Measurements from ENCODE around the gene MICB.
"Not testable (repeated sequence)": the region's sequence is repeated elsewhere in the genome, so short reads cannot be mapped to it uniquely, and the experiment has no call there.

MICB gene

DNA sequence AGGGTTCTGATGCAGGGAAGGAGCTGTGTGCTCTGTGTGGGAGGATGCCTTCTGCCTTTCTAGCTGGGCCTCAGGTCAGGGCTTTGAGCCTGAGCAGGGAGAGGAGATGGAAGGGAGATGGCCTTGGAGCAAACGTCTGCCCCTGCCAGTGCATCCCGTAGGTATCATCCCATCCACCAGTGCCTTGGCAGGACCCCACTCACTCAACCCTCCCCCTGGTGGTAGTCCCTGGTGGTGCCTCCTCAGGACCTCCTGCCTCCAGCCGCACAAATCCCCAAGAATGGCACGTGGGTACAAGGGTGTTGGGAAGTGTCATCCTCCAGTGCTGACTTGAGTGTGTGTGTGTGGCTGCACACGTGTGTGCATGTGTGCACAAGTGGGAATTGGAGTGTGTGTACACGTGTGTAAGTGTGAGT is 23.1 kb upstream of the MICB start:
- peak in 1 of 2 experiments; percentile 36 for DNase-seq

GRCh38 chr6:31476515-31477139 is 21.3 kb upstream of the MICB start:
- no peak for DNase-seq

- no peak for DNase-seq
Observed at GRCh38 chr6:31477521-31477920, 20.4 kb upstream of the MICB start.

GRCh38 chr6:31478186-31478950 is 19.6 kb upstream of the MICB start:
- no peak for DNase-seq

- no peak for DNase-seq
Observed at GRCh38 chr6:31479151-31479932, 18.6 kb upstream of the MICB start.

- no peak for DNase-seq
Observed at GRCh38 chr6:31479933-31480535, 17.9 kb upstream of the MICB start.

DNA sequence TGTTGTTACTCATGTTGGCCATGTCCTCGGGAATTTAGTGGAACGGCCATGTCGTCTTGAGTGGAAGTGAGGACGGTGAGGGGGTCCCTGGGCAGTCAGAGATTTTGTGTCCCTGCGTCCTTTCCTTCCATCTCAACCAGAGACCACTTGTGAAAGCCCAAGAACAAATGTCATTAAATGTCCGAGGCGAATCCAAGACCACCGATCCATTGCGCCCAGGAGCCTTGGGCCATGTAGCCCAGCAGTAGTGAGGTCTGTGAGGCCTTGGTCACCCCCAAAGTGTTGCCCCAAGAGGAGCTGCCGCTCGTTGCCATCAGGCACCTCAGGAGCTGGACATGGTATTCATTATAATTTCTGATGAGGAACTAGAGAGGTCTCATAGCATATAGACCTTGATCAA is 17.4 kb upstream of the MICB start:
- no peak for DNase-seq

DNA sequence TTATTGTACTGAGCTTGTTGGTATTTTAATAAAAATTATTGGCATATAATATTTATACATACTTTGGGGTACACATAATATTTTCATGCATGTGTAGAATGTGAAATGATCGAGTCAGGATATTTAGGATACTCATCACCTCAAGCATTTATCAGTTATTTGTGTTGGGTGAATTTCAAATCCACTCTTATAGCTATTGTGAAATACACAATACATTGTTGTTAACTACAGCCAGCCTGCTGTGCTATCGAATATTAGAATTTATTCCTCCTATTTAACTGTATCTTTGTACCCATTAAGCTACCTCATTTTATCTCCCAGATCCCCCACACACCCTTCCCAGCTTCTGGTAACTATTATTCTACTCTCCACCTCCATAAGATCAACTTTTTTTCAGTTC is 14.6 kb upstream of the MICB start:
- no peak for DNase-seq

GRCh38 chr6:31485055-31485454 is 12.9 kb upstream of the MICB start:
- DNase-seq = no peak

GRCh38 chr6:31486065-31486837 is 11.7 kb upstream of the MICB start:
- not testable (repeated sequence) for DNase-seq

- not testable (repeated sequence) for DNase-seq
Observed at GRCh38 chr6:31487674-31488073, 10.3 kb upstream of the MICB start.

GRCh38 chr6:31489086-31489485 is 8.9 kb upstream of the MICB start:
- DNase-seq = no peak

DNA sequence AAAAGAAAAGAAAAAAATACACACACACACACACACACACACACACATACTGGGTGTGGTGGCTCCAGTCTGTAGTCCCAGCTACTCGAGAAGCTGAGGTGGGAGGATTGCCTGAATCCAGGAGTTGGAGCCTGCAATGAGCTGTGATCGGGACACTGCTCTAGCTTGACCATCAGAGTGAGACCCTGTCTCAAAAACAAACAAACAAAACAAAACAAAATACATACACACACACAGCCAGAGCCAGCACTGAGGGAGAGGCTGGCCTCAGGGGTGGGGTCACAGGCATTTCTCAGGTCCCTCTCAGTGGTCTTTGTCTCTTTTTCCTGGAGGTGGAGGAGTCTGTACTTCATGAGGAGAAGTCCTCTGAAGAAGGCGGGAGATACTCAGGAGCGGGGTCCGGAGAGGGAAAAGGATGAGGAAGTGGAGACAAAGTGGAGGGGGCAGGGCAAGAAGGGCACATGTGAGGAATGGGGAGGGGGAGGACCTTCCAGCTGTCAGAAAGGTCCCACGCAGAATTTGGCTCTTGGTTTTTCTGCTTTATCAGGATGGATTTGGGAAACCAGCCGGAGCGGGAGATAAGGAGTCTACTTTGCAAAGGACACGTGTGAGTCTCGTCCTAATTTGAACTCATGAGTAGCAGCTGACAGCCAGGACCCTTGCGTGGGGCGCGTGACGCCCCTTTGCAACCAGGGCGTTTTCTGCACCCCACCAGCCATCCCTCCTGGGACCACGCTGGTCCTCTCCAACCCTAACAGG is 7.7 kb upstream of the MICB start:
- no peak for DNase-seq

DNA sequence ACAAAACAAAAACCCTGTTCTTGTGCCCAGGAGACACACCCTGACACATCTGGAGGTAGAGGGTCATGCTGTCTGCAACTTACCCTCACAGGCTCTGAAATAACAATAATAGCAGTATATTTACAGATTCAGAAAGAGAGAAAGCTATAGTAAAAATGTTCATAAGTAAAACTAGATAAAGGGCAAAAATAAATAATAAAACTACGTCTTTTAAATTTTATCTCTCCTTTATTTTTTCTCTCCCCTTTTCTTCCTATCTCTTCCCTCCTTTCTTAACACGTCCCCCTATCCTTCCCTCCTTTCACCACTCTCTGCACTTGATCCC is 4.4 kb upstream of the MICB start:
- DNase-seq = not testable (repeated sequence)

GRCh38 chr6:31493875-31494694 is 3.9 kb upstream of the MICB start:
- DNase-seq = peak; percentile 64 to 90

DNA sequence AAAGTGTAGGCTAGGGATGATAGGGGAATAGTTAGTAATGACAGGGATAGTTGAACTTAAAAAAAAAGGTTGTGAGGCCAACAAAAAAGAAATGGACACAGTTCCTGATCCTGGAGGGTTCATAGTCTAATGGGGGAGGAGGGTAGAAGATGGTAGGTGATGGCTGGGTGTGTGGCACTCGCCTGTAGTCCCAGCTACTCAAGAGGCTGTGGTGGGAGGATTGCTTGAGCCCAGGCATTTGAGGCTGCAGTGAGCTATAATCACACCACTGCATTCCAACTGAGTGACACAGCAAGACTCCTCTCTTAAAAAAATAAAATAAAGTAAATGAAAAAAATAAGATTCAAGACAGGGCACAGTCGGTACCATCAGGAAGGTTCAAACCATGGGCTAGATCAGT is 2.4 kb upstream of the MICB start:
- DNase-seq = no peak

- DNase-seq = not testable (repeated sequence)
Observed at GRCh38 chr6:31496826-31497225, 1.1 kb upstream of the MICB start.

DNA sequence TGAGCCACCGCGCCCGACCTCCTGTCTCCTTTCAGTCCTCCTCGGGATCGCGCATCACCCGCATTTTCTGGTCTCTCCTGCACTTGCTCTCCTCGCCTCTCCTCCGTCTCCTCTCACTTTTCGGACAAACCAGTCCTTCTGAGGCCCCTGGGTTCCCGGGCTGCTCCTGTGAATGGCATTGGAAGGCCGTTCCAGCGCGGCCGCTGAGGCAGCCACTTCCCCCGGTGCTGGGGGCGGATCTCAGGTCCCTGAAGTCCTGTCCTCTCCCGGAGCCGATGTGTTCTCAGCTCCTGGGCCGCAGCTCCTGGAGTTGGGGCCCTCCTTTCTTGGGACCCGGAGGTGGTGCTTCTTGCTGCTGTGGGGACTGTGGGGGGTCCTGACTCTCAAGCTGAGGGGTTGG is 803 bp downstream of the MICB start:
- DNase-seq = peak in 1 of 2 experiments; percentile 54

GRCh38 chr6:31499648-31500047 is 1.7 kb downstream of the MICB start:
- not testable (repeated sequence) for DNase-seq

DNA sequence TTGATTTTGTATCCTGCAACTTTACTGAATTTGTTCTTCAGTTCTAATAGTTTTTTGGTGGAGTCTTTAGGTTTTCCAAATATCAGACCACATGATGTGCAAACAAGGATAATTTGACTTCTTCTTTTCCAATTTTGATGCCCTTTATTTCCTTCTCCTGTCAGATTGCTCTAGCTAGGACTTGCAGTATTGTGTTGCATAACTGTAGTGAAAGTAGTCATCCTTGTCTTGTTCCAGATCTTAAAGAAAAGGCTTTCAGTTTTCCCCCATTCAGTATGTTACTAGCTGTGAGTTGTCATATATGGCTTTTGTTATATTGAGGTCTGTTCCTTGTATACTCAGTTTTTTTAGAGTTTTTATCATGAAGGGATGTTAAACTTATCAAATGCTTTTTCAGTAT is 4.6 kb downstream of the MICB start:
- DNase-seq = no peak

GRCh38 chr6:31509036-31509435 is 11.1 kb downstream of the MICB start:
- not testable (repeated sequence) for DNase-seq
